ENCODE data around the gene IL12B.
"Not testable (repeated sequence)": the region's sequence is repeated elsewhere in the genome, so short reads cannot be mapped to it uniquely, and the experiment has no call there.

Gene IL12B

DNA sequence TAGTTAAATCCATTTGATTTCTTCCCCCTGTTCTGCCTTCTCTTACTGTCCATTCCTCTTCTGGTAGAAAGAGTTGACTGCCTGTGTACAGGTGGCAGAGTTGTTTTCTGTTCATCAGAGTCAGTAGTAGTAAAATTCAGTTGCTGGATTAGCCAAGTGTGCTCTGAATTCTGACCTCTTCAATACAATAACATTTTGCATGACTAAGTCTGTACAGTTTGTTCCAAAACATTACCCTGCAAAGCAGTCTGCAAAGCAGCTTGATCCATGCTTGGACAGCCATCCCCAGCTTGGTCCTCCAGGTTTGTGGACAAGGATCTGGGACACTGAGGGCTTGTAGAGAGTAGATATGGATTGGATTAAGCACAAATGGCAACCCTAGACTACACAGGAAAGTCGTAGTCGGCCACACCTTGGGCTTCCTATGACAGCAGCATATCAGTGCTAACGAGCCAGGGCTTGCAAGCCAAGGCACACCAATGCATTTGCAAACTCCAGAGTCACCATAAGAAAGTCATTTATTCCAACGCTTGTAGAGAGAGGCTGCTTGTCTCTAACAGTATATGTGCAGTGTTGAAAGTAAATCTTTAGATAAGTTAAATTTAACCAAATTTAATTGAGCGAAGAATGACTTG lies 25.2 kb downstream of the IL12B start:
- Histone ChIP-seq H3K9me3 (replicated peaks in 1 of 2; ENCODE audit: control insufficient read depth in 2 of 2, insufficient read depth in 1 of 2, low read depth in 1 of 2, low read length in 2 of 2) (peaks cover 0 to 2% of the 10 kb centered on the region in 2 donors), H3K18ac (ENCODE audit: low read length) (no peak overlapping the region), H4K8ac (ENCODE audit: low read depth, low read length) (no peak overlapping the region), H2BK5ac (ENCODE audit: low read length) (no peak overlapping the region), H3K27me3 (ENCODE audit: control insufficient read depth in 3 of 3, insufficient read depth in 3 of 3, low read depth in 1 of 3, low read length in 3 of 3) (peaks cover 0 to 39% (median 8%) of the 10 kb centered on the region in 3 experiments), H3K4me2 (ENCODE audit: insufficient read depth, low read length, poor library complexity, severe bottlenecking) (no peak overlapping the region), H3K4ac (ENCODE audit: low read length) (no peak overlapping the region), H3K79me1 (ENCODE audit: low read depth, low read length) (no peaks in the 10 kb centered on the region), H2AFZ (ENCODE audit: low read length) (no peak overlapping the region), H3K4me3 (ENCODE audit: low read length in 2 of 2) (no peak overlapping the region), H3K36me3 (replicated peaks in 1 of 2; ENCODE audit: control insufficient read depth in 2 of 2, insufficient read depth in 2 of 2, low read length in 2 of 2) (no peaks in the 10 kb centered on the region), H2AK5ac (ENCODE audit: low read depth, low read length) (no peak overlapping the region), H3K23ac (ENCODE audit: low read depth, low read length, poor library complexity) (no peak overlapping the region), H4K91ac (ENCODE audit: low read depth, low read length, poor library complexity) (no peak overlapping the region), H2BK120ac (ENCODE audit: low read depth, low read length) (no peak overlapping the region), H3K14ac (ENCODE audit: low read length) (no peak overlapping the region), H3K27ac (replicated peaks; ENCODE audit: low read length) (no peak overlapping the region), H2BK12ac (ENCODE audit: low read length) (no peak overlapping the region), H2BK15ac (ENCODE audit: low read length) (no peak overlapping the region), H3K4me1 (ENCODE audit: control insufficient read depth in 2 of 2, insufficient read depth in 1 of 2, low read depth in 1 of 2, low read length in 2 of 2) (no peaks in the 10 kb centered on the region), H3K9ac (ENCODE audit: low read depth, low read length, poor library complexity) (no peak overlapping the region)
- WGBS, 2 donors (ENCODE audit: extremely low coverage in 2 of 2, insufficient read length in 2 of 2, insufficient replicate concordance in 1 of 2) = no CpG with 5 or more reads among the region's 5 CpGs
- DNase-seq (ENCODE audit: low spot score) = no peak

DNA sequence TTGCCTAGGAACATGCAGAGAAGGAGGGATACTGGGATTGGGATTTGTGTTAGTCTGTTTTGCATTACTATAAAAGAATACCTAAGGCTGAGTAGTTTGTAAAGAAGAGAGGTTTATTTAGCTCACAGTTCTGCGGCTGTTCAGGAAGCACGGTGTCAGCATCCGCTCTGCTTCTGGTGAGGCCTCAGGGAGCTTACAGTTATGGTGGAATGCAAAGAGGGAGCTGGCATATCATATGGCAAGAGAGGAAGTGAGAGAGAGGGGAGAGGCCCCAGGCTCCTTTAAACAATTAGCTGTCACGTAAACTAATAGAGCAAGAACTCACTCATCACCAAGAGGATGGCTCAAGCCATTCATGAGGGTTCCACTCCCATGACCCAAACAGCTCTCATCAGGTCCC lies 27.0 kb downstream of the IL12B start:
- H2BK5ac ChIP-seq (ENCODE audit: low read length) = no peak overlapping the region
- peaks cover 0 to 21% (median 0%) of the 10 kb centered on the region in 3 experiments for H3K27me3 ChIP-seq (ENCODE audit: control insufficient read depth in 3 of 3, insufficient read depth in 3 of 3, low read depth in 1 of 3, low read length in 3 of 3)
- H3K79me1 ChIP-seq (ENCODE audit: low read depth, low read length) = no peaks in the 10 kb centered on the region
- no peak overlapping the region for H3K27ac ChIP-seq (replicated peaks; ENCODE audit: low read length)
- no peak overlapping the region for H3K23ac ChIP-seq (ENCODE audit: low read depth, low read length, poor library complexity)
- H2AFZ ChIP-seq (ENCODE audit: low read length) = no peak overlapping the region
- no peak overlapping the region for H3K14ac ChIP-seq (ENCODE audit: low read length)
- peaks cover 0 to 2% of the 10 kb centered on the region in 2 donors for H3K9me3 ChIP-seq (replicated peaks in 1 of 2; ENCODE audit: control insufficient read depth in 2 of 2, insufficient read depth in 1 of 2, low read depth in 1 of 2, low read length in 2 of 2)
- no peak overlapping the region for H2BK15ac ChIP-seq (ENCODE audit: low read length)
- H2BK12ac ChIP-seq (ENCODE audit: low read length) = no peak overlapping the region
- H3K4me3 ChIP-seq (ENCODE audit: low read length in 2 of 2) = no peak overlapping the region
- no peaks in the 10 kb centered on the region for H3K4me1 ChIP-seq (ENCODE audit: control insufficient read depth in 2 of 2, insufficient read depth in 1 of 2, low read depth in 1 of 2, low read length in 2 of 2)
- H2AK5ac ChIP-seq (ENCODE audit: low read depth, low read length) = no peak overlapping the region
- no peak overlapping the region for H3K18ac ChIP-seq (ENCODE audit: low read length)
- no peak overlapping the region for H4K8ac ChIP-seq (ENCODE audit: low read depth, low read length)
- no CpG with 5 or more reads among the region's 4 CpGs for WGBS, 2 donors (ENCODE audit: extremely low coverage in 2 of 2, insufficient read length in 2 of 2, insufficient replicate concordance in 1 of 2)
- no peak overlapping the region for H4K91ac ChIP-seq (ENCODE audit: low read depth, low read length, poor library complexity)
- no peak overlapping the region for H3K4me2 ChIP-seq (ENCODE audit: insufficient read depth, low read length, poor library complexity, severe bottlenecking)
- H3K36me3 ChIP-seq (replicated peaks in 1 of 2; ENCODE audit: control insufficient read depth in 2 of 2, insufficient read depth in 2 of 2, low read length in 2 of 2) = no peaks in the 10 kb centered on the region
- no peak for DNase-seq (ENCODE audit: low spot score)
- no peak overlapping the region for H3K9ac ChIP-seq (ENCODE audit: low read depth, low read length, poor library complexity)
- no peak overlapping the region for H3K4ac ChIP-seq (ENCODE audit: low read length)
- no peak overlapping the region for H2BK120ac ChIP-seq (ENCODE audit: low read depth, low read length)

DNA sequence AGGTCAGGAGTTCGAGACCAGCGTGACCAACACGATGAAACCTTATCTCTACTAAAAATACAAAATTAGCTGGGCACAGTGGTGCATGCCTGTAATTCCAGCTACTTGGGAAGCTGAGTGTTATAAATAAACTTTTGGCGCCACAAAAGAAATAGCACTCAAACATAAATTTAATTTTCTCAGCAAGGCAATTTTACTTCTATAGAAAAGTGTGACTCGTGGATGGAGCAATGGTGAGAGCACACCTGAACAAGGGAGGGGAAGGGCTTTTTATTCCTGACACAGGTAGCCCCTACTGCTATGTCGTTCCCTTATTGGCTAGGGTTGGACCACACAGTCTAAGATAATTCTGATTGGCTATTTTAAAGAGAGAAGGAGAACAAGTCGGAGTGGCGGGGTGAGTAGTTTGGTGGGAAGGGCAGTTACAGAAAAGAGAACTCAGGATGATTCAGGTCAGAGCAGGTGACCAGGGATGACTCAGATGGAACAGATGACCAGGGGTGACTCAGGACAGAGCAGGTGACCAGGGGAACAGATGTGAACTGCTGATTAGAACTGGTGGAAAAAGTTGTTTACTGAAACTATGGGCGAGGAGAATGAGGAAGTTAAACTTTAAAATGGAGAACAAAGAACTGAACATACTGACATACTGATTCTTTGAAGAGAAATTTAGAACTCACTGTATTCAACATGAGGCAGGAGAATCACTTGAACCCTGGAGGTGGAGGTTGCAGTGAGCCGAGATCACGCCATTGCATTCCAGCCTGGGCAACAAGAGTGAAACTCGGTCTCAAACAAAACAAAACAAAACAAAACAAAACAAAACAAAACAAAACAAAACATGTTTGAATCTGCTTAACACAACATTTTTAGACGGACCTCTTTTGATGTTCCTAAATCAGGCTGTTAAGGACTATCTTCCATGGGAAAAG lies 28.1 kb downstream of the IL12B start:
- H3K27me3 ChIP-seq (ENCODE audit: control insufficient read depth in 3 of 3, insufficient read depth in 3 of 3, low read depth in 1 of 3, low read length in 3 of 3) = peaks cover 0 to 10% (median 0%) of the 10 kb centered on the region in 3 experiments
- not testable (repeated sequence) for H2BK15ac ChIP-seq (ENCODE audit: low read length); H3K79me1 ChIP-seq (ENCODE audit: low read depth, low read length); H4K91ac ChIP-seq (ENCODE audit: low read depth, low read length, poor library complexity); H2AFZ ChIP-seq (ENCODE audit: low read length); H3K4ac ChIP-seq (ENCODE audit: low read length); H3K23ac ChIP-seq (ENCODE audit: low read depth, low read length, poor library complexity); H2BK120ac ChIP-seq (ENCODE audit: low read depth, low read length); H4K8ac ChIP-seq (ENCODE audit: low read depth, low read length); H2BK5ac ChIP-seq (ENCODE audit: low read length); H3K9me3 ChIP-seq (replicated peaks in 1 of 2; ENCODE audit: control insufficient read depth in 2 of 2, insufficient read depth in 1 of 2, low read depth in 1 of 2, low read length in 2 of 2); H3K4me3 ChIP-seq (ENCODE audit: low read length in 2 of 2); H3K4me2 ChIP-seq (ENCODE audit: insufficient read depth, low read length, poor library complexity, severe bottlenecking); H3K18ac ChIP-seq (ENCODE audit: low read length); H3K27ac ChIP-seq (replicated peaks; ENCODE audit: low read length); H3K4me1 ChIP-seq (ENCODE audit: control insufficient read depth in 2 of 2, insufficient read depth in 1 of 2, low read depth in 1 of 2, low read length in 2 of 2); H3K14ac ChIP-seq (ENCODE audit: low read length); DNase-seq (ENCODE audit: low spot score); H2AK5ac ChIP-seq (ENCODE audit: low read depth, low read length); H2BK12ac ChIP-seq (ENCODE audit: low read length); H3K9ac ChIP-seq (ENCODE audit: low read depth, low read length, poor library complexity); H3K36me3 ChIP-seq (replicated peaks in 1 of 2; ENCODE audit: control insufficient read depth in 2 of 2, insufficient read depth in 2 of 2, low read length in 2 of 2)
- no CpG with 5 or more reads among the region's 13 CpGs for WGBS, 2 donors (ENCODE audit: extremely low coverage in 2 of 2, insufficient read length in 2 of 2, insufficient replicate concordance in 1 of 2)

DNA sequence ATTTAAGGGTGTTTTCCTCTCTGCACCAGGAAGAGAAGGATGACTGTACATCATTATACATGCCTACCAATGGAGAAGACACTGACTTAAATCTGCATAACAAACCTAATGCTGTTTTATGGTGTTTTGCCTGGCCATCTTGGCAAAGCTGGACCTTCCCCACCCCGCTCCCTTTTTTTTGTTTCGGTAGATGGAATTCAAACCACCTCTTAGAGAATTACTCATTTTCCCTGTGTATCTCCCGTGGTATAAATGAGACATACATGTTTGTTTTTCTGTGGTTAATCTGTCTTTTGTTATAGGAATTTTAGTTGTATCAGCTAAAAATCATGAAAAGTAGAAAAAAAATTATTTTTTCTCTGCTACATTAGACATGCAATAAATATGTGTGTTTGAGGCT lies 28.8 kb downstream of the IL12B start:
- Histone ChIP-seq H2BK5ac (ENCODE audit: low read length) (no peak overlapping the region), H3K4me3 (ENCODE audit: low read length in 2 of 2) (no peak overlapping the region), H2AK5ac (ENCODE audit: low read depth, low read length) (no peak overlapping the region), H3K36me3 (replicated peaks in 1 of 2; ENCODE audit: control insufficient read depth in 2 of 2, insufficient read depth in 2 of 2, low read length in 2 of 2) (no peaks in the 10 kb centered on the region), H4K8ac (ENCODE audit: low read depth, low read length) (no peak overlapping the region), H3K18ac (ENCODE audit: low read length) (no peak overlapping the region), H3K27me3 (ENCODE audit: control insufficient read depth in 3 of 3, insufficient read depth in 3 of 3, low read depth in 1 of 3, low read length in 3 of 3) (peaks cover 0 to 10% (median 0%) of the 10 kb centered on the region in 3 experiments), H3K9me3 (replicated peaks in 1 of 2; ENCODE audit: control insufficient read depth in 2 of 2, insufficient read depth in 1 of 2, low read depth in 1 of 2, low read length in 2 of 2) (peaks cover 0 to 2% of the 10 kb centered on the region in 2 donors), H3K14ac (ENCODE audit: low read length) (no peak overlapping the region), H3K27ac (replicated peaks; ENCODE audit: low read length) (no peak overlapping the region), H2BK12ac (ENCODE audit: low read length) (no peak overlapping the region), H2AFZ (ENCODE audit: low read length) (no peak overlapping the region), H4K91ac (ENCODE audit: low read depth, low read length, poor library complexity) (no peak overlapping the region), H3K9ac (ENCODE audit: low read depth, low read length, poor library complexity) (no peak overlapping the region), H3K79me1 (ENCODE audit: low read depth, low read length) (no peaks in the 10 kb centered on the region), H3K4me1 (ENCODE audit: control insufficient read depth in 2 of 2, insufficient read depth in 1 of 2, low read depth in 1 of 2, low read length in 2 of 2) (no peaks in the 10 kb centered on the region), H3K4ac (ENCODE audit: low read length) (no peak overlapping the region), H2BK15ac (ENCODE audit: low read length) (no peak overlapping the region), H3K23ac (ENCODE audit: low read depth, low read length, poor library complexity) (no peak overlapping the region), H3K4me2 (ENCODE audit: insufficient read depth, low read length, poor library complexity, severe bottlenecking) (no peak overlapping the region), H2BK120ac (ENCODE audit: low read depth, low read length) (no peak overlapping the region)
- WGBS, 2 donors (ENCODE audit: extremely low coverage in 2 of 2, insufficient read length in 2 of 2, insufficient replicate concordance in 1 of 2) = no CpG with 5 or more reads among the region's 3 CpGs
- no peak for DNase-seq (ENCODE audit: low spot score)
